Hematopoietic multipotent progenitor cell treated with erythropoietin and hydrocortisone succinate and interleukin-3 and kit ligand, for 8 days (in vitro differentiated cells): ENCODE measurements around the gene FAM13A.
"Not testable (repeated sequence)": the region's sequence is repeated elsewhere in the genome, so short reads cannot be mapped to it uniquely, and the experiment has no call there.

Source experiments
- DNase-seq: peaks from one replicate; pipeline ENCODE4 v3.0.0-alpha.2; 2015

The FAM13A gene

DNA sequence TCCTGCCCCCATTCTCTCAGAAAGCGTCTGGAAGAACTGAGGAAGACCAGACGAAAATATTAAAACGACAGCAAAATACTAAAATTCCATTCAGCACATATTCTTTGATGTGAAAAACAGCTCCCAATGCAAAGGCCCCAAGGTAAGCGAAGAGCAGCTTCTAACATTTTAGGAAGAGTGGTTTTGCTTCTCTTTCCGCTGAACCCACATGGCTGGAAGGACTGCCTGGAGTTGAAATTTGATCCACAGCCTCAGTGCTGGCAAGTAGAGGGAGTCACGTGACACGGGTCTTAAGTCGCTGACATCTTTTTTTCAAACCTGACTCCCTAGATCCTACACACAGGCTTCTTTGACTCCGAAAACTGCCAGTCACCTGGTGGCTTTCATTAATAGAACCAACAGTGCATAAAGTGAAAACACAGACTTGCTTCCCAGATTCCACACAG, at the start of gene FAM13A:
FAM13A (minus strand) TSS at position 233 of the 446 bp plus-strand sequence; CDS start at position 12, 221 bp downstream.
- peak; percentile 96 for DNase-seq

DNA sequence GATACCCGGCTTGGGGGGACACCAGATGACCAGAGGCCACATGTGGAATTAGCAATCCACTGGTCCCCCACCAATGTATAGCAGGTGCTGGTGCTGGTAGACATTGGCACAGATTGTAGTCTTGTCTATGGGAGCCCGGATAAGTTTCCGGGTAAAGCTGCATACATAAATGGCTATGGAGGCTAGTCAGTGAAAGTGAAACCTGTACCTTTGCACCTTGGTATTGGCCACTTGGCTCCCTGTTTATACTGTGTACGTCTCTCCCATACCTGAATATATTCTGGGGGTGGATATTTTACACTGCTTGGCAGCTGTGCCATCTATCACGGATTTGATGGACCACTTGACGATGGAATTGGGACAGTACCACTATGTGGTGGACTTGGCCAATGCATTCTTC, 48.7 kb upstream of the FAM13A start:
- no peak for DNase-seq

DNA sequence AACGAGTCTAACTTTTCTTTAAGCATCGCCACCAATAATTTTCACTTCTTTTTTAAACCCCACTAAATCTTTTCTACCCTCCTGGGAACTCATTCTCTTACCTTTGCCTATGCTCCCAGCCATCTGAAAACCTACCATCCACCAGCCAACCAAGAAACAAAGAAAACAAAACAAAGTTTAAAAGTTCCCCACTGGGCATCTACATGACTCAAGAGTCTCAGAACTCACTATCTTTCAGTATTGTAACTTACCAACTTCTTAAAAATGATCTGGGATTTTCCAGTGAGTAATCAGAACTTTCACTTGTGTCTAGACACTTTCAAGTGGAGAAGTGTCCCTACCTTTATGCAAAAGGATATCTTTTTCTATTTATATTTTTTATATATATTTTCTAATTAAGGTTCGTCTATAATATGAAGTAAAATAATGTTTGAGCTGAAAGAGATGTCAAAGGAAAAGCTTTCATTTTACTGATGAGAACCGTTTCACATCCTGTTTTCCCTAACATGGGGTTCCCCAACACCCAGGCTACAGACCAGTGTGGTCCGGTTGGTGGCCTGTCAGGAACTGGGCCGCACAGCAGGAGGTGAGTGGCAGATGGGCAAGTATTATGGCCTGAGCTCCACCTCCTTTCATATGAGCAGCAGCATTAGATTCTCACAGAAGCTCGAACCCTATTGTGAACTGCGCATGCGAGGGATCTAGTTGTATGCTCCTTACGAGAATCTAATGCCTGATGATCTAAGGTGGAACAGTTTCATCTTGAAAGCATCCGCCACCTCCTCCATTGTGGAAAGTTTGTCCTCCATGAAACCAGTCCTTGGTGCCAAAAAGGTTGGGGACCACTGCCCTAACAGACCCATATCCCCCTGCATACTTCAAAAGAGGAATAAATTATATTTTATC, 44.5 kb upstream of the FAM13A start:
- DNase-seq = no peak

DNA sequence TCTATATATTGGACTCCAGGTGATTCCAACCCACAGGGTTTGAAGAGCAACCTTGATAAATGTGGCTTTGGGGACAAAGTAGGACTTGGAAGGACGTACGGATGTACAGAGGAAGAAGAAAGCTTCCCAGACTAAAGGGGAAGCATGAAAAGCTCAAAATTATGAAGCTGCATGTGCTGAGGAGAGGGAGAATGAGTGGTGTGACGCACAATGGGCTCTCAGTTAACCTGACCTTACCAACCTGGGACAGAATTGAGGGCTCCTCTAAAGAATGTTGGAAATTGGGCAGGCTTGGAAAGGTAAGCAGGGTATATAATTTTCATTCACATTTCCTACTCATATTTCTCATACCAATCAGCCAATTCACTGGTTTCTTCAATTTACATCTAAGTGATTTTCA, 43.9 kb upstream of the FAM13A start:
- no peak for DNase-seq

DNA sequence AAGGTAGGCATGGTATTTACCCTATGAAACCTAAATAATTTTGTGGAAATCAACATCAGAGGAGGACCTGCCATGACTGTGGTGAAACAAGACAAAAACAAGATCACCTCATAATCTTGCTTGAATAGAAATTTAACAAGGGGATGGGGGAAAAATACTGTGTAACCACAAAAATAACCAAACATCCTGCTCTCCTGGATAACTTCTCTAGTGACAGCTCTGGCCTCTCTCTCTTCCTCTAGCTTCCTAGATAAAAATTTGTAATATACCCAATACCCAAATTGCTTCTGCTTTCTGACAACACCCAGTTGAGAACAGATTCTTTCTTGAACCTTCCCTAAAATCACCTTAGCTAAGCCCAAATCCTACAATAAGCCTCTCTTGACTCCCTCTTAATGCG, 42.5 kb upstream of the FAM13A start:
- no peak for DNase-seq

DNA sequence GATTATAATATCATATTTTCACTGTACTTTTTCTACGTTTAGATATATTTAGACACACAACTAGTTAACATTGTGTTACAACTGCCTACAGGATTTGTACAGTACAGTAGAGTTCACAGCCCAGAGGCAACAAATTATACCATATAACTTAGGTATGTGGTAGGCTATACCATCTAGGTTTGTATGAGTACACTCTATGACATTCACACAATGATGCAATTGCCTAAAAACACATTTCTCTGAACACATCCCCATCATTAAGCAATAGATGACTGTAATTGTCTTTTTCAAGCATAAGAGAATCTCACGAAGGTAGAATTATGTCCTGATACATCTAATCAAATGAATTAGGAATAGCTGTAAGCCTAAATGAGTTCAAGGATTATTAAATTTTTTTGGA, 42.0 kb upstream of the FAM13A start:
- DNase-seq = no peak

DNA sequence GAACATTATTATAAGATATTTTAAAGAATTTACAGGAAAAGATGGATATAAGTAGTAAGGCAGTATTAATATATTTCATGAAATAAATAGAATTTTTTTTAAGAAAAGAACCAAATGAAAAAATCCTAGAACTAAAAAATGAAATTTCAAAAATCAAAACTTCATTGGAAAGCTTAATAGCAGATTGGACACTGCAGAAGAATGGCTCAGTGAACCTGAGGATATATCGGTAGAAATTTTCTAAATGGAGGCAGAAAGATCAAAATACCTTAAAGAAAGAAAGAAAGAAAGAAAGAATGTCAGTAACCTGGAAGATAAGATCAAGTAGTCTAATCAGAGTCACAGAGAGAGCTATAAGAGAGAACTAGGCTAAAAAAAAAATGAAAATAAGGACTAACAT, 21.3 kb upstream of the FAM13A start:
- DNase-seq = no peak

DNA sequence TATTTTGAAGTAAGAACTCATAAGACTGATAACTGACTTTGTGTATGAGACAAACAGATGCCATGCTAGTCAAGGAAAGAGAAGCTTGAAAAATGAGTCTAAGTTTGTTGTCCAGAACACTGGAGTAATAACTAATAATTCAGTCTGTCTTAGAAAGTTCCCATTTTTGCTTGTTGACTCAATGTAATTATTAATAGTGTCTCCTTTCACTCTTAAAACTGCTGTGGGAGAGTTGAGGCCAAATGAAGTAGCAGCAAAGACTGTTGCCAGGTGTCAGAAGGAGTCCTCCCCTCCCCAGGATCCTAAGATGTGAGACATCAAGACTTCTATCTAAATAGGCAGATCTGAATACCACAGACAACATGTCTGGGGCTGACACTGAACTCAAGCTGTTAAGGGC, 20.8 kb upstream of the FAM13A start:
- DNase-seq = no peak

DNA sequence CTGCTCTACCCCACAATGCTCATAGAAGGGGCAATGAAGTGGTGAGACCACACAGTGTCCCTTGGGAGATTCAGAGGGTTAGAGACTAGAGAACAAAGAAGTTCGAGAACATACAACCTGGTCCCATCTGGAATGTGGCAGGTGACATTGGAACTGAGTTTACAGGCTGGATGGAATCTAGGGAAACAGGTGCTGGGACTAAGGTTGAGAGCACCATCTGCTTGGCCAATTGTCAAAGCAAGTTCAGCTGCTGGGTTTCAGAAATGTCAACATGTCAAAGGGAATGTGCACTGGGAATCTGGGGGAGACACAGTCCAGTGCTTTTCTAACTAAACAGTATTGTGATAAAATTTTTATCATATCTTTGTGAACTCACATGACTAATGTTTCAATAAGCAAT, 15.9 kb upstream of the FAM13A start:
- no peak for DNase-seq

DNA sequence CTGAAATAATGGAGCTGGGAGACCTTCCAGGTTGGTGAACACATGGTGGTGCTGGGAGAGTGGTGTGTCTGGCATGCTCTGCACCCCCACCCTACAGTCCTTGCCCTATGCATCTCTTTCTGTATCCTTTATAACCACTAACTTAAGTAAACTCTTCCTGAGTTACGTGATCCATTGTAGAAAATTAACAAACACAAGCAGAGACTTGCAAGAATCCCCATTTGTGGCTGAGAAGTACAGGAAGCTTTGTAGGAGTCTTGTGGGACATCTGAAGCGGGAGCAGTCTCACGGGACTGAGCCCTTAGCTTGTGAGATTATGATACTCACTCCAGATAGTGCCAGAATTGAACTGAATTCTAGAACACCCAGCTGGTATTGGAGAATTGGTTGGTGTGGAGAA, 14.3 kb upstream of the FAM13A start:
- no peak for DNase-seq

DNA sequence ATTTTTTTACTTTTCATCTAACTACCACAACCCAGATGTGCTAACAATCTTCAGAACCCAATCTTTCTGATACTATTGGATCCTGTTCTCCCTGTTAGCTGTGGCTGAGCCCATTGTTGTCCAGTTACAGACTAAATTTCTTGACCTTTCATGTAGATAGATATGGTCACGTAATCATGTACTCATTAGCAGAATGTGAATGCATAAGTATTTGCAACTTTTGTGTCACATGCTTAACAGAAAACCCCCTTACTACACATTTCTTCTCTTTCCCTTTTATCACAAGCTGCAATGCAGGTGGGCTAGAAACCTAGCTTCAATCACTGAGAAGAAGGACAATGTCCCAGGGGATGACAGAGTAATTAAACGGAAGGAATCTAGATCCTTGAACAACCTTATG, 13.1 kb upstream of the FAM13A start:
- no peak for DNase-seq

DNA sequence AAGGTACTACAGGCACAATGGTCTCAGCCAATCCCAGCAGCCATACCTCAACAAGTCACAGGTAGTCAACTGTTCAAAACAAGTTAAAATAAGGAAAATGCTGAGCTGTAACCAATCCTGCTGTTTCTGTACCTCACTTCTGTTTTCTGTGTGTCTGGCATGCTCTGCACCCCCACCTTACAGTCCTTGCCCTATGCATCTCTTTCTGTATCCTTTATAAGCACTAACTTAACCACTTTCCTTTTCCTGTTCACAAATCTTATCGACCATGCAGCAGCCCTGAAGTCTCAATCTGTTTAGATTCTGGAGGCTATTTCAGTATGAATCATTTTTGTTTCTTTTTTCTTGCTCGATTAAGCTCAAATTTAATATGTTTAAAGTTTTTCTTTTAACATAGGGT, 12.5 kb upstream of the FAM13A start:
- no peak for DNase-seq

DNA sequence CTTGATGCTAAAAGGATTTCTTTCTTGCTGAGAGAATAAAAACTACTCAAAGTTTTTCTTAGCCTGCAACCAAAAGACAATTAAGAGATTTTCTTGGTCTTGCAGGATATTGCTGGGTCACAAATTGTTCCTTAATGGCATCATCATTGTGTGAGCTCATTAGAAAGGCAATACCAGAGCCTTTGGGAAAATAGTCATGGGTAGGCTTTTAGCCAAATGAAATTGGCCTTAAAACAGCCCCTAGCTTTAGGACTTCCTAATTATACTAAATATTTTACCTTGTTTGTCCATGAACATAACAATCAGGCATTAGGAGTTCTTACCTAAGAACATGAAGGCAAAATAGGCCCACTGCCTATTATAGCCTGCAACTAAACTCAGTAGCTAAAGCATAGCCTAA, 10.4 kb upstream of the FAM13A start:
- DNase-seq = no peak

DNA sequence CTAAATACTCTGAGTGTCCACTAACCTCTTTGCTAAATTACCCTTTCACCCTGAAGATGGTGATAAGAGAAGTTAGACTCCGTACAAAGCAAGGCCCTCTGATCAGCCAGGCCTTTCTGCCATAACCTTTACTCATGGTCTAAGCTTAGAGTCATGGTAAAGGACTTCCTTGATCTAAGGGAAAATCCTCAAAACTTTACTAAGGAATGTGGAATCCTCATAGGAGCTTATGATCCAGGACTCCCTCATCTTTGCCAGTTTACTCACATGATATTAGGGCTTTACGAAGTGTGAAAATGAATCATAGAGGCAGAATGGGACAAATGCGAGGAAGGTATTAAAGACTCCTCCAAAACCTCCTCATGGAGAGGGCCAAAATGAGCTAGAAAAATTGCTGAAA, 7.9 kb upstream of the FAM13A start:
- no peak for DNase-seq

DNA sequence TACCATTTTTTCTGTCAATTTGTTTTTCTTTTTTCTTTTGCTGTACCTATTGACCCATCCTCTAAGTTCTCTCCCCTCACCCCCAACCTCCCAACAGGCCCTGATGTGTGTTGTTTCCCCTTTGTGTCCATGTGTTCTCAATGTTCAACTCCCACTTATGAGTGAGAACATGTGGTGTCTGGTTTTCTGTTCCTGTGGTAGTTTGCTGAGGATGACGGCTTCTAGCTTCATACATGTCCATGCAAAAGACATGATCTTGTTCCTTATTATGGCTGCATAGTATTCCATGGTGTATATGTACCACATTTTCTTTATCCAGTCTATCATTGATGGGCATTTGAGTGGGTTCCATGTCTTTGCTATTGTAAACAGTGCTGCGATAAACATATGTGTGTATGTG, 859 bp upstream of the FAM13A start:
- DNase-seq = not testable (repeated sequence)

DNA sequence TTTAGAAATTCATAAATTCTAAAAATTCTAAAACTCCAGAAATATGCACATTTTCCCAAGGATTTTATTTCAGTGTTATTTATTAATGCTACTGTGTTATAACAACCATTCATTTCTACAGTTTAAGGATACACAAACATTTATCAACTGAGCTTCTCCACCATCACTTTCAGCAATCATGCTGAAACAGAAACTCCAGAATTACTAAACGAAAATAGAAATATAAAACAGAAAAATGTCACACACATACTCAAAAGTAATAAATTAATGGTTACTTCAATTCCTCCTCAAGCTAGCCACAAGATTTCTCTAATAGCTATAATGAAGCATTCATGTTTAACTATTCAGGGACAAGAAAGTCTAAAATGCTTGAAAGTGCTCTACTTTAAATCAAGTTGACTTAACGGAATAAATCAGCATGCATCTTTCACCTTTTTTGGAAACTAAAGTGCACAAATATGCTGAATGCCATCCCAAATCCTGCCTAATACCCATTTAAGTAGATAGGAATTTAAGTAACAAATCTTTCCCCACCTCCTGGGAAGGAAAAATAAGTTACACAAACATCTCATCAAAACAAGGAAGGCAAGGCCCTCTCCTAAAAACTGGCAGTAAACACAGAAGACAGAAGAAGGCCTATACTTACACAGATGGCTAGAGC, 563 bp downstream of the FAM13A start:
- DNase-seq = no peak

DNA sequence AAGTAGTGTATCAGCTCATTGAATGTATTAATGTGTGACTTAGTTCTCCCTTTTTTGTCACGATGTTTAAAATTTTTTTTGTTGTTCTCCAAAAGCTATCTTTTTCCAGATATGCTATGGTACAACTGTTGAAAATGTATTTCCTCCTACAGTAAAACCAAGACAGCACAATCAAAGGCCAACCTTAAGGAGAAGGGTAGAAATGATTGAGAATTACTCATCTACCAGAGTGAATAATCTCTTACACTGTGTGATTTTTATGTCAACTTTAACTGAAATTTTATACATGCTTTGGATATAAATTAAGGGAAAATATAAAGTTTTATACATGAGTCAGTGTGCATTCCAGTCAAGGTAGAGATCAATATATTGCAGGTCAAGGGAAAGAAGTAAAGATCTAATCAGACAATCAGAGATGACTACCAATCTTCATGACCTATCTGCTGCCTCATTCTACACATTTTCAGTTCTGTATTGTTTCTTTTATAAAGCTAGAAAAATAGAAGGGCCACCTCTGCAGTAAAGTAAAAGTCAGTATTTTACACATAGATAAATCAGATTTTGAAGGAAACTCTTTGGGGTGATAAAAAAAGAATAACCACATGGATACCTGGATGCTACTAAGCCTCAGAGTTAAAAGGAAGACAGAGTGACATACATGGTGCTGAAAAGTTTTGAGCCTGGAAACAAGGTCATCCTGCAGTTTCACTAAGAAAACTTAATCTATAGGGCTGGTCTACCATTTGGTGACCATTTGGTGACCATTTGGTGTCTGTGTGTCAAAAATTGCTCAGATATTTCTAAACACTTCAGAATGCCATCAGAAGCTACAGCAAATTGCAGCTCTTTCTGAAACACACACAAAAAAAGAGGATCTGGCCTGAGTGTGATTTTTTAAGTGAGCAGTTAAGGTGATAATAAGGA, 1.6 kb downstream of the FAM13A start:
- DNase-seq = peak; percentile 15

DNA sequence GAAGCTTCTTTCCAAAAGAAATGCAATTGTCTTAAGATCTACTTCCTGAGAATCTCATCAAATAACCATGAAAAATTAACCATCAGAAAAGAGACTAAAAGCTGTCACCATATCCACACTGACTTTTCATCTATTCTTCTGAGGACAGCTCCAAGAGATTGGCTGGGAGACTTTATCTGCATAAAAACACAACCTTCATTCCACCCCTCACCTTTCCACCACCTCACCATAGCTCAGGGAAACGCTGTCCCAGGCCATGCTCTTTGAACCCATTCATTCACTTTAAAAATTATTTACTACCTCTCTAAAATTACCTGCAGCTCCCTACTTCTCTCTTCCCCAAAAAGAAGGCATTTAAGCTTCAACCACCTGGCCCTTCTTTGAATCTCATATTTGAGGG, 2.4 kb downstream of the FAM13A start:
- DNase-seq = no peak

DNA sequence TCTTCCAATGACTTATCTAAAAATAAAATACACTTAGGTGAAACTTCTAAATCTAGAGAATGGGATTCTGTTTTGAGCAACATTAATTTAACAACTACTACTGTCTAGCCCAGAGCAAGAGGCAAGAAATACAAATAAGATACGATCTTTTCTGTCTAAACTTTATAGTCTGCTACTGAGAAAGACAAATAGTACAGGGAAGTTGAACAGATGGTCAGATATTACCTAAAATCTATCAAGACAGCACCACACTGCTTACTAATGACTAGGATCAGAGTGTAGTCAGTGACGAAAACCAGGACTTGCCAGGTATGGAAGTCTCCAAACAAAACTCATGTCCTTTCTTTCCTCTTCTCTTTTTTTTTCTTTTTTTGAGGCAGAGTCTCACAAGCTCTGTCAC, 7.1 kb downstream of the FAM13A start:
- DNase-seq = no peak

DNA sequence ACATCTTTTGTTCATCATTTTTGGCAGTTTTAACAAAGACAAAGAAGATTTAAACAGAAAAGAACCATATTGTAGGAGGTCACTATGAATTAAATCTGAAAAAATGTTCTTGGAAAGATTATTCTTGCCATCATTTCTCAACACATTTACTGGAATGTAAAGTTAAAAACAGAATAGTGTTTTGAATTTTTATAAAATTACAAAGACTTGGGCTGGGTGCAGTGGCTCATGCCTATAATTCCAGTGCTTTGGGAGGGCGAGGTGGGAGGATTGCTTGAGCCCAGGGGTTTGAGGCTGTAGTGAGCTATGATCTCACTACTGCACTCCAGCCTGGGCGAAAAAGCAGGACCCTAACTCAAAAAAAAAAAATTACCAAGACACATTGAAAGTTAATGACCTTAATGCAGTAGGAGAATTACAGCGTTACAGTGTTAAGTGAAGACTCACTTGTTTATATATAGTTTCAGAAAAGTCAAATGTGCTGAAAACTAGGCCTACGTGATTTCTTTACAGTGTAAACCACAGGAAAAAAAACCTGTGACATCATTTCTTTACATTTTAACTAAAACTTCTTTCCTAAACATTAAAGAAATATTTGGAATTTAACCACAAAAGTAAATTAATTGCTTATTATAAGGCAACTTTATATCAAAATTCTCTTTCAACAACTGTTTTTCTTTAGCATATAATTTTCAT, 7.9 kb downstream of the FAM13A start:
- no peak for DNase-seq

DNA sequence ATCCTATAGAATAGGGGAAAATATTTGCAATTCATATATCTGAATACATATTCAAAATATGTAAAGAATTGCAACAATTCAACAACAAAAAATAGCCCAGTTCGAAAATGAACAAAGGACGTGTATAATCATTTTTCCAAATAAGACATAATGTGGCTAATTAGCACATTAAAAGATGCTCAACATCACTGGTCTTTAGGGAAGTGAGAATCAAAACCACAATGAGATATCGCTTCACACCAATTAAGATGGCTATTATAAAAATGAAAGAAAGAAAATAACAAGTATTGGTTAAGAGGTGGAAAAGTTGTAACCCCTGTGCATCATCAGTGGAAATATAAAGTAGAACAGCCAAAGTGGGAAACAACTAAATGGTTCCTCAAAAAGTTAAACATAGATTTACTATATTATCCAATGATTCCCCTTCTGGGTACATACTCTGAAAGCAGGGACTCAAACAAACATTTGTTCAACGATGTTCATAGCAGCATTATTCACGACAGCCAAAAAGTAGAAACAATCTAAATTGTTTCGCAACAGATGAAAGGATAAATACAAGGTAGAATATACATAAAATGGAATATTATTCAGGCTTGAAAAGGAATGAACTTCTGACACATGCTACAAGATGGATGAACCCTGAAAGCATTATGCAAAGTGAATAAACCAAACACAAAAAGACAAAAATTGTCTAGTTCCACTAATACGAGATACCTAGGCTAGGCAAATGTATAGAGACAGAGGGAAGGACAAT, 12.7 kb downstream of the FAM13A start:
- DNase-seq = no peak

DNA sequence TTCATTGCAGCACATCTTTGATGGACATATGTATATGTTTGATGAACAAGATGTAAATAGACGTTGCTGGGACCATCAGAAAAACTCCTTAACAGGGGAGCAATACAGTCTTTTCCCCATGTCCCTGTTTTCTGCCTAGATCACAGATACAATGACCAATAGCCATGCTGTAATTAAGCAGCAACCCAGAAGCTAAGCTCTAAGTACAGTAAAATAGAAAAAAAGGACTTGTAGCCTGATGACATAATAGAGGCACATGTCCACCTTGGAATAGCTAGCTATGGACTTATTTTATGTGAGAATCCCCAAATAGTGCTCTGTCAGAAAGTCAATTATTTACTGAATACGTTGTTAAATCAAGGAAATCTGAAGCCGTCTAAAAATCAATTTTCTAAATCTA, 14.9 kb downstream of the FAM13A start:
- no peak for DNase-seq
